HEK293T (cell line): ENCODE measurements around the gene PGLYRP3.

Experiments
- FOXK2 ChIP-seq: fragments of 450-650 bp; IDR thresholded peaks from 2 replicates; pipeline ENCODE4 v1.6.1; 2016; ENCODE audit warnings: mild to moderate bottlenecking
- LEF1 ChIP-seq: fragments of 450-650 bp; IDR thresholded peaks from 2 replicates; pipeline ENCODE4 v1.6.1; 2017; ENCODE audit warnings: mild to moderate bottlenecking, borderline replicate concordance
- PKNOX1 ChIP-seq: fragments of 450-650 bp; IDR thresholded peaks from 2 replicates; pipeline ENCODE4 v1.6.1; 2016
- SUZ12 ChIP-seq: fragments of 450-650 bp; IDR thresholded peaks from 2 replicates; pipeline ENCODE4 v1.6.1; 2016; ENCODE audit warnings: mild to moderate bottlenecking
- TARDBP ChIP-seq: fragments of 450-650 bp; IDR thresholded peaks from 2 replicates; pipeline ENCODE4 v1.6.1; 2016
- ZNF384 ChIP-seq: fragments of 450-650 bp; IDR thresholded peaks from 2 replicates; pipeline ENCODE4 v1.6.1; 2016

- TF ChIP-seq LEF1 (no peak), PKNOX1 (no peak), ZNF384 (no peak), FOXK2 (no peak), TARDBP (no peak), SUZ12 (no peak)
Observed at GRCh38 chr1:153360592-153361479, 48.1 kb upstream of the PGLYRP3 start.
